ENCODE data around the gene CRYAA. TPM values are rescaled to one million over a fixed set of nuclear protein-coding genes. Genes with fewer than 3 reads are reported as not detected.
"Not testable (repeated sequence)": the region's sequence is repeated elsewhere in the genome, so short reads cannot be mapped to it uniquely, and the experiment has no call there.

CRYAA gene, protein sequence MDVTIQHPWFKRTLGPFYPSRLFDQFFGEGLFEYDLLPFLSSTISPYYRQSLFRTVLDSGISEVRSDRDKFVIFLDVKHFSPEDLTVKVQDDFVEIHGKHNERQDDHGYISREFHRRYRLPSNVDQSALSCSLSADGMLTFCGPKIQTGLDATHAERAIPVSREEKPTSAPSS
- not detected in 2 replicates for total RNA-seq
- long read RNA-seq = 0 reads

DNA sequence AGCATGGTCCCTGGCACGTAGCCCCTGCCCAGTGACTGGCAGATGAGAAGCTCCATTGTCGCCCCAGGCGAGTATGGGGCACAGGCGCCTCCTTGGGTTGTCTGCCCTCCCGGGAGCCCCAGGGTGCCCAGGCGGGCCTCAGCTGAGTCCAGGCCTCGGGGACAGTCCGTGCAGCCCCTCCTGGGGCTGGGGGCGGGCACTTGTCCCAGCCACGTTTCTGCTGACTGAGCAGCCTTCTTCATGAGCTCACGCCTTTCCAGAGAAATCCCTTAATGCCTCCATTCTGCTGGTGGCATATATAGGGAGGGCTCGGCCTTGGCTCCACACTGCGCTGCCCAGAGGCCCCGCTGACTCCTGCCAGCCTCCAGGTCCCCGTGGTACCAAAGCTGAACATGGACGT, at the start of gene CRYAA:
Gene CRYAA (plus strand): TSS at position 301 of the 400 bp plus-strand sequence. CDS start 92 bp downstream, at position 393.
- not testable (repeated sequence) for H3K4me1 Mint-ChIP-seq (ENCODE audit: unreplicated experiment)

DNA sequence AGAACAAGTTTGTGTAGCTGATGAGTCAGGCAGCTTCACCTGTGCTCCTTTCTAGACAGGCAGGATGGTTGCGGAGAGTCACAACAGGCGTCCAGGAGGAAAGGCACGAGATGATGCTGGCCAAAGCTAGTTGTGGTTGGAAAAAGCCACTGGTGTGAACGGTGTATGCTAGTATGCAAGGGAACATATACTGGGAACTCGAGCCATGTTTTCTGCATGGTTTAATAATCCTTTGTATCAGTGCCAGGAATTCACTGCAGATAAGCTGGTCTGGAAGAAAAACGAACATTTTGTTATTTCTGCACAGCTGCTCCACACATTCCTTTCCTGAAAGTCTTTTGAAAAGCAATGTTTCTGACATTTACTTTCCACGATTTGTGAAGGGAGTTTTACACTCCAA, 38.7 kb upstream of the CRYAA start:
- not testable (repeated sequence) for H3K27ac Mint-ChIP-seq (ENCODE audit: unreplicated experiment); DNase-seq (ENCODE audit: extremely low spot score, unreplicated experiment); H3K27me3 Mint-ChIP-seq (ENCODE audit: unreplicated experiment); H3K4me3 Mint-ChIP-seq (ENCODE audit: unreplicated experiment); H3K9me3 Mint-ChIP-seq (ENCODE audit: unreplicated experiment); H3K36me3 Mint-ChIP-seq (ENCODE audit: unreplicated experiment); H3K4me1 Mint-ChIP-seq (ENCODE audit: unreplicated experiment)

More for the DNA sequence above, at the start of gene CRYAA:
- H3K27ac Mint-ChIP-seq (ENCODE audit: unreplicated experiment); H3K36me3 Mint-ChIP-seq (ENCODE audit: unreplicated experiment); DNase-seq (ENCODE audit: extremely low spot score, unreplicated experiment); H3K9me3 Mint-ChIP-seq (ENCODE audit: unreplicated experiment); H3K4me3 Mint-ChIP-seq (ENCODE audit: unreplicated experiment); H3K27me3 Mint-ChIP-seq (ENCODE audit: unreplicated experiment): not testable (repeated sequence)

- not testable (repeated sequence) for H3K27ac Mint-ChIP-seq (ENCODE audit: unreplicated experiment); H3K4me1 Mint-ChIP-seq (ENCODE audit: unreplicated experiment); H3K4me3 Mint-ChIP-seq (ENCODE audit: unreplicated experiment); DNase-seq (ENCODE audit: extremely low spot score, unreplicated experiment); H3K9me3 Mint-ChIP-seq (ENCODE audit: unreplicated experiment); H3K36me3 Mint-ChIP-seq (ENCODE audit: unreplicated experiment); H3K27me3 Mint-ChIP-seq (ENCODE audit: unreplicated experiment)
Measured at GRCh38 chr21:43134520-43134919, 34.3 kb upstream of the CRYAA start.

GRCh38 chr21:43138944-43139343, 29.9 kb upstream of the CRYAA start:
- H3K27me3 Mint-ChIP-seq (ENCODE audit: unreplicated experiment); H3K4me3 Mint-ChIP-seq (ENCODE audit: unreplicated experiment); H3K4me1 Mint-ChIP-seq (ENCODE audit: unreplicated experiment); H3K27ac Mint-ChIP-seq (ENCODE audit: unreplicated experiment); H3K36me3 Mint-ChIP-seq (ENCODE audit: unreplicated experiment); DNase-seq (ENCODE audit: extremely low spot score, unreplicated experiment); H3K9me3 Mint-ChIP-seq (ENCODE audit: unreplicated experiment): not testable (repeated sequence)
- TF ChIP-seq, protein P1, sequence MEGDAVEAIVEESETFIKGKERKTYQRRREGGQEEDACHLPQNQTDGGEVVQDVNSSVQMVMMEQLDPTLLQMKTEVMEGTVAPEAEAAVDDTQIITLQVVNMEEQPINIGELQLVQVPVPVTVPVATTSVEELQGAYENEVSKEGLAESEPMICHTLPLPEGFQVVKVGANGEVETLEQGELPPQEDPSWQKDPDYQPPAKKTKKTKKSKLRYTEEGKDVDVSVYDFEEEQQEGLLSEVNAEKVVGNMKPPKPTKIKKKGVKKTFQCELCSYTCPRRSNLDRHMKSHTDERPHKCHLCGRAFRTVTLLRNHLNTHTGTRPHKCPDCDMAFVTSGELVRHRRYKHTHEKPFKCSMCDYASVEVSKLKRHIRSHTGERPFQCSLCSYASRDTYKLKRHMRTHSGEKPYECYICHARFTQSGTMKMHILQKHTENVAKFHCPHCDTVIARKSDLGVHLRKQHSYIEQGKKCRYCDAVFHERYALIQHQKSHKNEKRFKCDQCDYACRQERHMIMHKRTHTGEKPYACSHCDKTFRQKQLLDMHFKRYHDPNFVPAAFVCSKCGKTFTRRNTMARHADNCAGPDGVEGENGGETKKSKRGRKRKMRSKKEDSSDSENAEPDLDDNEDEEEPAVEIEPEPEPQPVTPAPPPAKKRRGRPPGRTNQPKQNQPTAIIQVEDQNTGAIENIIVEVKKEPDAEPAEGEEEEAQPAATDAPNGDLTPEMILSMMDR (IDR thresholded peaks at IDR 0.05) = peak; percentile 30

DNA sequence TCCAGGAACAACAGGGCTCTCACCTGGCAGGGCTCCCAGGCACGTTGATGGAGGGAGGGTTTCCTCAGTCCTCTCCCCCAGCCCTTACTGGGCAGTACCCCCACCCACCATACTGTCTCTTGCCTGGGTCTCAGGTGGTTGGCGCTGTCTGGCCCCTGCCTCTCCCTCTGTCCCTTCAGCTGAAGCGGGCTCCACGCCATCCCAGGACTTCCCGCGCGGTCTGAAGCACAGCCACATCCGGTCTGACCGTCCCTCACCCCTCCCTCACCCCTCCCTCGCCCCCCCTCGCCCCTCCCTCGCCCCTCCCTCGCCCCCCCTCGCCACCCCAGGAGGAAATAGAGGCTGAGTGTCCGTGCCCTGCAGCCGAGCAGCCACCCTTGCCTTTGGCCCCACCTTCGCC, 27.4 kb upstream of the CRYAA start:
- not testable (repeated sequence) for H3K4me3 Mint-ChIP-seq (ENCODE audit: unreplicated experiment); H3K27me3 Mint-ChIP-seq (ENCODE audit: unreplicated experiment); H3K36me3 Mint-ChIP-seq (ENCODE audit: unreplicated experiment); H3K9me3 Mint-ChIP-seq (ENCODE audit: unreplicated experiment); H3K27ac Mint-ChIP-seq (ENCODE audit: unreplicated experiment); H3K4me1 Mint-ChIP-seq (ENCODE audit: unreplicated experiment); DNase-seq (ENCODE audit: extremely low spot score, unreplicated experiment)

- not testable (repeated sequence) for H3K4me1 Mint-ChIP-seq (ENCODE audit: unreplicated experiment); H3K9me3 Mint-ChIP-seq (ENCODE audit: unreplicated experiment); H3K4me3 Mint-ChIP-seq (ENCODE audit: unreplicated experiment); DNase-seq (ENCODE audit: extremely low spot score, unreplicated experiment); H3K27ac Mint-ChIP-seq (ENCODE audit: unreplicated experiment); H3K27me3 Mint-ChIP-seq (ENCODE audit: unreplicated experiment); H3K36me3 Mint-ChIP-seq (ENCODE audit: unreplicated experiment)
Measured at GRCh38 chr21:43146637-43147036, 22.2 kb upstream of the CRYAA start.

DNA sequence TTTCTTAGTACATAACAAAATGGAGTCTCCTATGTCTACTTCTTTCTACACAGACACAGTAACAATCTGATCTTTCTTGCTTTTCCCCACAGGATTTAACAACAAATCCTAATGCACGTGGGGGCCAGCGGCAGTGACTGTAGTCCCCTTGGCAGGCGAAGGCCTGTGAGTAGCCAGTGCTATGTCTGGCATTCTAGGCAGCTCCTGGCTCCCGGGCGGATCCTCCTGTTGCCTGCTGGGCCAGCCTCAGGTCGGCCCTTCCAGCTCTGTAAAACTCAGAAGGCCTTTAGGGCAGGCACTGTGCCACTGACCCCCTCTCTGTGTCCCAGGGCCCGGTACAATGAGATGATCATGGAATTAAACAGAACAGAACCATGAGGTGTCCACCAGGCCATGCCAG, 20.8 kb upstream of the CRYAA start:
- H3K4me3 Mint-ChIP-seq (ENCODE audit: unreplicated experiment); H3K9me3 Mint-ChIP-seq (ENCODE audit: unreplicated experiment); H3K27me3 Mint-ChIP-seq (ENCODE audit: unreplicated experiment); H3K36me3 Mint-ChIP-seq (ENCODE audit: unreplicated experiment); H3K4me1 Mint-ChIP-seq (ENCODE audit: unreplicated experiment); H3K27ac Mint-ChIP-seq (ENCODE audit: unreplicated experiment); DNase-seq (ENCODE audit: extremely low spot score, unreplicated experiment): not testable (repeated sequence)

DNA sequence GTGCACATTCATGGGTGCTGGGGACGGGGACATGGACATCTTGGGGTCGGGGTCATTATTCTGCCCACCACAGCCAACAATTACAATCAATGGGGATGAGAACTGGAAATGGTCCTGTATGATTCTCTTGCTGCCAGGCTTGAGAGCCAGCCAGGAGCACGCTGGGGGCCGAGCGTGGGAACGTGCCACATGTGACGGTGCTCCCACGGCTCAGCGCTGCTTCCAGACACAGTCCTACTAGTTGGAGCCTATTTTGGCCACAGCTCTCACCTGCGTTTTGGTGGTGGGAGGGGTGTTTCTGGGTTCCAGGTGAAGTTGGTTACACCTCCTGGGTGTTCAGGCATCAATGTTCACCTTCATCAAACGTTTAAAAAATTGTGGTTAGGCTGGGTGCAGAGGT, 19.5 kb upstream of the CRYAA start:
- not testable (repeated sequence) for H3K36me3 Mint-ChIP-seq (ENCODE audit: unreplicated experiment); H3K9me3 Mint-ChIP-seq (ENCODE audit: unreplicated experiment); DNase-seq (ENCODE audit: extremely low spot score, unreplicated experiment); H3K4me1 Mint-ChIP-seq (ENCODE audit: unreplicated experiment); H3K4me3 Mint-ChIP-seq (ENCODE audit: unreplicated experiment); H3K27me3 Mint-ChIP-seq (ENCODE audit: unreplicated experiment); H3K27ac Mint-ChIP-seq (ENCODE audit: unreplicated experiment)

DNA sequence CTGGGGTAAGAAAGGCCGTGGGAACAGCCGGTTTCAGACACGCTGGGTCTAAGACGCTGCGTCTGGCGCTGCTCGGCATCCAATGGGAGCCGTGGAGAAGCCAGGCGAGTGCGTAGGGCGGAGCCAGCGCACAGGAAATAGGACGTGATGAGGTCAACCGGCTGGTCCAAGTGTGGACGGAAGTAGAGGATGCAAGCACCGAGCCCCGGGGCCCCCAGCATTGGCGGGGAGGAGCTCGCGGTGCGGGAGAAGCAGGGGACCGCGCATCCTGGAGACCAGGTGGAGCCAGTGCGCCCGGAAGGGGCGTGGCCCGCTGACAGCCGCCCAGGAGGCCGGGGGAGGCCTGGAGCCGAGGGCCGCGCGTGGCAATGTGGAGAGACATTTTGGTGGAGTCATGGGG, 15.2 kb upstream of the CRYAA start:
- not testable (repeated sequence) for DNase-seq (ENCODE audit: extremely low spot score, unreplicated experiment); H3K27me3 Mint-ChIP-seq (ENCODE audit: unreplicated experiment); H3K4me1 Mint-ChIP-seq (ENCODE audit: unreplicated experiment); H3K36me3 Mint-ChIP-seq (ENCODE audit: unreplicated experiment); H3K27ac Mint-ChIP-seq (ENCODE audit: unreplicated experiment); H3K9me3 Mint-ChIP-seq (ENCODE audit: unreplicated experiment); H3K4me3 Mint-ChIP-seq (ENCODE audit: unreplicated experiment)

GRCh38 chr21:43159279-43160175, 9.3 kb upstream of the CRYAA start:
- not testable (repeated sequence) for H3K4me1 Mint-ChIP-seq (ENCODE audit: unreplicated experiment); H3K27ac Mint-ChIP-seq (ENCODE audit: unreplicated experiment); H3K4me3 Mint-ChIP-seq (ENCODE audit: unreplicated experiment); H3K36me3 Mint-ChIP-seq (ENCODE audit: unreplicated experiment); H3K27me3 Mint-ChIP-seq (ENCODE audit: unreplicated experiment); DNase-seq (ENCODE audit: extremely low spot score, unreplicated experiment); H3K9me3 Mint-ChIP-seq (ENCODE audit: unreplicated experiment)

- not testable (repeated sequence) for H3K4me3 Mint-ChIP-seq (ENCODE audit: unreplicated experiment)
Measured at GRCh38 chr21:43161826-43162707, 6.7 kb upstream of the CRYAA start.

More at GRCh38 chr21:43161826-43162707, 6.7 kb upstream of the CRYAA start:
- not testable (repeated sequence) for H3K9me3 Mint-ChIP-seq (ENCODE audit: unreplicated experiment); H3K36me3 Mint-ChIP-seq (ENCODE audit: unreplicated experiment); H3K27me3 Mint-ChIP-seq (ENCODE audit: unreplicated experiment); H3K27ac Mint-ChIP-seq (ENCODE audit: unreplicated experiment); H3K4me1 Mint-ChIP-seq (ENCODE audit: unreplicated experiment); DNase-seq (ENCODE audit: extremely low spot score, unreplicated experiment)

Data from osteocyte (in vitro differentiated cells).